Ecto neural progenitor cell (in vitro differentiated cells): ENCODE results near the gene OSM.

Experiments
- DNase-seq: peaks from one replicate; pipeline ENCODE4 v3.0.0-alpha.2; 2018; ENCODE audit warnings: low spot score

Gene OSM

DNA sequence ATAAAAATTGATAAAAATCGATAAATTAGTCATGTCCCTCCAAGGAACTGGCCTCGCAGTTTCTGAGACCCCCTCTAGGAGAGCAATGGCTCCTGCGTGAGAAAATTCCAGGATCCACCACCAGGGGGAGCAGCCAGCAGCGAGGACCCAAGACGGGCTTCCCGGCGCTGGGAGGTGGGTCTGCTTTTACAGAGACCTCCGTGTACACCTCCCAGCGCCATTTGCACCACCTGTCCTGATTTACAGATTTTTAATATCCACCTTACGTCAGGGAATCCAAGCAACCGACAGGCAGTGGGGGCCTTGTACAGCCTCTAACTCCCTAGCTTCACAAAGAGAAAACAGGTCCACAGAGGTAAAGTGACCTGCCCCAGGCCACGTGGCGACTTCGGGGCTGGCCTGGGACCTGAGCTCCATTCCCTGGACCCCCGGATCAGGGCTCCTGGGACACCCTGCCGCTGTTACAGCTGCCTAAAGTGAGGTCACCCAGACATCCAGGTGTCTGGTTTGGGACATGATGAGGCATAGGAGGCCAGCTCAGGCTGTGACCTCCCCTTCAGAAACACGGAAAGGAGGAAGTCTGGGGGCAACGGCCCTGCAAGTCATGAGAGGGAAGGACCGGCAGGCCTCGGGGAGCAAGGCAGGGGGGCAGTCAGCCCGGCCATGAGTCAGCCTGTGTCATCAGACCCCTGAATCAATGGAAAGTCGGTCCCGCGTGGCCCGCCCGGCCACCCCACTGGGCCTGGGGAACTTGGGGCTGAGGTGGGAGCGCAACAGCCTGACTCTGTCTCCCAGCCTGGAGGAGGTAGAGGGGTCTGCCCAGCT lies 3.5 kb downstream of the OSM start:
- DNase-seq, result peak; percentile 91

GRCh38 chr22:30262112-30262511 lies 4.5 kb downstream of the OSM start:
- no peak for DNase-seq

DNA sequence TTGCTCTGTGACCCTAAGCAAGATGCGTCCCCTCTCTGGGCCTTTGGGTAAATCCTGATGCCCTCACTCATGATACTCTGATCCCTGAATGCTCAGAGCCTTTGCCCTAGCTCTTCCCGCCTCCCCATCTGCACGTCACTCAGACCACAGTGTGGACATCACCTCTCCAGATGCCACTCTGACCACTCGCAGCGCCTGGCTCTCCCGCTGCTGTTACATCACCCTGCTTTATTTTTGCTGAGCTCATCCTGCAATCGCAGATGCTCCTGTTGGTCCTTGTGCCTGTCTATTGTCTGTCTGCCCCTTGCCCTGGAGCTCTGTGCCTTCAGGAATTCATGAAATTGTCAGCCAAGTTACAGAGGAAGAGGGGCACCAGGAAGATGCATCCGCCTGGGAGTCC lies 5.5 kb downstream of the OSM start:
- DNase-seq, result no peak

- DNase-seq, result no peak
These were observed 6.0 kb downstream of the OSM start for GRCh38 chr22:30260682-30261081.

- no peak for DNase-seq
These were observed 6.4 kb downstream of the OSM start for GRCh38 chr22:30260276-30260675.

- DNase-seq, result no peak
These were observed 12.3 kb downstream of the OSM start for GRCh38 chr22:30254314-30254713.

DNA sequence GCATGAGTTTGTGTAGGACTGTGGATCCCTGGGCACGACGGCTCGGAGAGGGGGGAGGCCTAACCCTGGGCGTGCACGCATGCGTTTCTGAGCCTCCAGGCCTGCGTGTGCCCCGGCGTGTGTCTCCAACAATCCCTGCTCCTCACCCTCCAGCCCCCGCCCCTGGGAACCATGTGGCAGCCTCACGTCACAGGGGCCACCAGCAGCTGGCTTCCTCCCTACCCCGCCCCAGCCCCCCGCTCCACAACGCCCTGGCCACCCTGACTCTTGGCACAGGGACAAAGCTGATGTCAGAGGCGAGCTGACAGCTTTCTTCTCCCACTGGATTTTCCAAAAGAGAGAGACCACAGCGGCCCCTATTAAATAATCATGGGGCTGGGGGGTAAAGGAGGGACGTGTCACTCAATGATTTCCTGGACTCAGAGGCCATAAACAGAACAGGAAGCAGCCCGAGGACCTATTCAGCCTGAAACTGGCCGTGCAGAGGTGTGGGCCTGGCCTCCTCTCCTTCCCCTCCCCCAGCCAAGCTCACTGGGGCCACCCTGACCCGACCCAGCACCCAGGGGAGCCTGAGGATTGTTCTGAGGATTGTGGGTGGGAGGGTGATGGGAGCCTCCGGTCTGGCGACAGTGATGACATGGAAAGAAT lies 13.3 kb downstream of the OSM start:
- DNase-seq, result no peak

GRCh38 chr22:30252411-30253204 lies 14.0 kb downstream of the OSM start:
- no peak for DNase-seq

DNA sequence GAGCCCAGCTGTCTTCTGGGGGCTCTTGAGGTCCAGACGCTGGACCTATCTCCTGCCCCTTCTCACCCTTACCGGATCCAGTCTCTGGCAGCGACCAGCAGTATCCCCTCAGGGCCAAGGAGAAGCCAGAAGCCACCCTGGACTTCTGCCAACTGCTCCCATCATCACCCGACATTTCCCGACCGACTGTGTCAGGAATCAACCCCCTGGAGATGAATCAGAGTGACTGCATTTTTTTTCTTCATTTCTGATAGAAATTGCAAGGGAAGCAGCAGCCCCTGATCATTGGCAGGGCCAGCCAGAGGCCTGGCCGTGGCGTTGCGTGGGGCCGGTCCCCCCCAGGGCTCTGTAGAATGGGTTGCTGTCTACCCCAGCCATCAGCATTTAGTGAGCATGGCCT lies 14.9 kb downstream of the OSM start:
- DNase-seq, result no peak

DNA sequence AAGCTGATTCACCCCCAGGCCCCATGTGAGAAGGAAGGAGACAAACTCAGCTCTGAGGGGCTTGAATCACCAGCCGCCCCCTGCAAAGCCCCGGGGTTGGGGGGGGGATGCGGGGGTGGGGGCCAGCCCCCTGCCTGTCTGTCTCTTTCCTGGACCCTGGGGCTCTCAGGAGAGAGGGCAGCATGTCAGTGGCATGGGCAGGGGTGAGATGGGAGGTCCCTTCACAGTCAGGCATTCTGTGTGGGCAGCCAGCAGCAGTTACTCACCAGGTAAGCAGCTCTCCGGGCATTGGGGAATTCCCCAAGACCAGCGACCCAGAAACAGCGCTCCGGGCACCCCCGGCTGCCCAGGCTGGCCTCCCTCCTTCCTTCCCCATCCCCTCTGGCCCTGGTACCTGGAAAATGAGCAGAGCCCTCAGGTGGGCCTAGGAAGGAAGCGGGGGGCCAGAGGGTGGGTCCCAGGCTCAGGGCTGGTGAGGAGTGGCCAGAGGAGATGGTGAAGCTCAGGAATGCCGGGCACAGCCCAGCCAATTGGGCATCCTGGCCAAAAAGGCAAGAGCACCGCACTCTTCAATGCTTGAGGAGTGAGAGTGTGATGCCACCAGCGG lies 15.9 kb downstream of the OSM start:
- no peak for DNase-seq

- DNase-seq, result no peak
These were observed 16.5 kb downstream of the OSM start for GRCh38 chr22:30250039-30250565.

DNA sequence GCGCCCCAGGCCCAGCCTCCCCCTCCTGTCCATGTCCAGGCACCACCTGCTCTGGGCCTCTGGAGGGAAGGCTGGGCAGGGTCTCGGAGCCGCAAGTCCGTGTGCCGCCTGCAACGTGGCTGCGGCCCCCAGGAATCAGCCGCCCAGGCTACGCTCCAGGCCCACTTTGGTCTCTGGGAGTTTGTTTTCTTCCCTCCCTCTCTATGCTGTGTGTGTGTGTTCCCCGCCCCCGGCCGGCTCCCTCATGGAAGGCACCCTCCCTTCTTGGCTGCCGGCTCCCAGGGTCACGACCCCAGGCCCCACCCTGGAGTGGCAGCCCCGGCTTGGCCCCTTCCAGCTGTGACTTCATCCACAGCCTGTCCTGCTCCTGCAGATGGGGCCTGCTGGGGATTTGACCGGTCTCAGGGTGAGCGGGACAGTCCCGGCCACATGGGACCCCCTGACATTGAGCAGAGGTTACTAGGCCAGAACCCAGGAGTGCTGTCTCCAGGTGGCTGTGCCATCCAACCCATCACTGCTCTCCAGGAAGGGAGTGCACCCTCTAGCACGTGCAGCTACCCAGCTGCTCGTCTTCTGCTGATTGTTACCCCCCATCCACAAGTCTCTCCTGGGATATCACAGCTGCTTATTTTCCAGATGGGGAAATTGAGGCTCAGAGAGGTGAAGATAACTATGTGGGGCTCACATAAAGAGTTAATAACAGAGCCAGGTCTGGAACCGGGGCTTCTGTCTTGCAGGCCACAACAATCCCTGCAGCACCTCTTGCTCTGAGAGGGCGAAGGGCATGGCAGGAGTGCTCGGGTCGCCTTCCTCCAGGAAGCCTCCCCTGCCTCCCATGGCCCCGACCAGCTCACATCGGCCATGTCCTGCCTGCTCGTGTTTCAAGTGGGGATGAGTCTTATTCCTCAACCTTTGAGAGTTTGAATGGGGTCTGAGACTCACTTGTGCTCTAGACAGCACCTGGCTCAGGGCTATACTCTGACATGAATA lies 17.3 kb downstream of the OSM start:
- DNase-seq, result no peak

- DNase-seq, result no peak
These were observed 18.2 kb downstream of the OSM start for GRCh38 chr22:30248484-30248883.

- DNase-seq, result no peak
These were observed 18.7 kb downstream of the OSM start for GRCh38 chr22:30247974-30248373.

DNA sequence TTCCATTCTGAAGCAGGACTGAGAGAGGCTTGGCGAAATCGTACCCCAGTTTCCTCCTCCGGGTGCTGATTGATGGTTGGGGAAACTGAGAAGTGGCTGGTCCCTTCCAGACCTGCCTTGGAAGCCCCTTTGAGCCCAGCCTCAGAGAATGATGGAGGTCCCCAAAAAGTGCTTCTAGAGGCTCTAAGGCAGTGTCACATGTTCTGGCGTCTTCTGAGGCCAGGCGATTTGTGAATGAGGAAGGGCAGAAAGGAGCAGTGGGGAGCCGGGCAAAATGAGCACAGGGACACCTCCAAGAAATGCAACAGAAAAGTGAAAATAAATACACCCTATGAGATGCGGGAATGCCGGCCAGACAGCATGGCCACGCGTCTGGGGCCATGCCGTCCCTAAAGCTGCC lies 19.1 kb downstream of the OSM start:
- DNase-seq, result no peak

DNA sequence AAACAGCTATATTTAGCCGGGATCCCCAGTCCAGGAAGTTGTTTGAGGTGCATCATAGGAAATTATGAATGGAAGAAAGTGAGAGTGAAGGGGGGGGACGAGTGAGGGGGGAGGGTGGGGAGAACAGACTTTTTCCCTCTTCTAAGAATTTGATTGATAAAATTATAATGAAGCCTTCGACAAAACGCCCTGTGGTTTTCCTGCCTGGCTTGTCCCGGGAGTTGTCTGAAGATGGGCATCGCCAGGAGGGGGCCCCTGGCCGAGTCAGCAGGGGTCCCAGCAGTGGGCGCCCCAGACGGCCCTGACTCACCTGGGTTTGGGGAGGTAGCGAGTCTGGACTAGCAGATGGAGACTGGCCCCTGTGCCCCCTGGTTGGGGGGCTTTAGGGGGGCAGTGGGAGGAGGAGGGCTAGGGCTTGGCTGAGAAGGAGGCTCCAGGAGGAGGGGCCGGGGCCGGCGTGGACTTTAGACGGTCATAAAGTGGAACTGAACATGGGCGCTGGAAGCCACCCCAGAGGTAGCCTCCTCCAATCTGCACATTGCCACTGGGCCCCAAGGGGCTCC lies 19.8 kb downstream of the OSM start:
- no peak for DNase-seq

GRCh38 chr22:30245985-30246813 lies 20.5 kb downstream of the OSM start, which contains the start of gene LIF:
Gene LIF, minus strand, starts transcription at chr22:30246759. Its CDS starts 64 bp downstream, at chr22:30246695.
- no peak for DNase-seq

- no peak for DNase-seq
These were observed 21.3 kb downstream of the OSM start for GRCh38 chr22:30245181-30245984.

DNA sequence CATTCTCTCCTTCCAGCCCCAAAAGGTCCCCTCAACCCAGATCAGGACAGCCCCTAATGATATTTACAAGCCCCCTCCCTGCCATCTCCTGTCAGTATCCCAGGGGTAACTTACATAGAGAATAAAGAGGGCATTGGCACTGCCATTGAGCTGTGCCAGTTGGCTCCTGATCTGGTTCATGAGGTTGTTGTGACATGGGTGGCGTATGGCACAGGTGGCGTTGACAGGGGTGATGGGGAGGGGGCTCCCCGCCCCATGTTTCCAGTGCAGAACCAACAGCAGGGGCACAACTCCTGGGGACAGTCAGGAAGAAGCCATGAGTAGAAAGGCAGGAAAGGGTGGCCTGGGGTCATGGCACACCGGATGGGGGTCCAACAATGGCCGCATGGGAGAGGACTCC lies 22.0 kb downstream of the OSM start:
- DNase-seq, result no peak
